RPMI8226 (cell line): ENCODE data around the gene TSGA10IP.

Source experiments
- DNase-seq: peaks from one replicate; pipeline ENCODE4 v3.0.0-alpha.2; 2015

Gene TSGA10IP

DNA sequence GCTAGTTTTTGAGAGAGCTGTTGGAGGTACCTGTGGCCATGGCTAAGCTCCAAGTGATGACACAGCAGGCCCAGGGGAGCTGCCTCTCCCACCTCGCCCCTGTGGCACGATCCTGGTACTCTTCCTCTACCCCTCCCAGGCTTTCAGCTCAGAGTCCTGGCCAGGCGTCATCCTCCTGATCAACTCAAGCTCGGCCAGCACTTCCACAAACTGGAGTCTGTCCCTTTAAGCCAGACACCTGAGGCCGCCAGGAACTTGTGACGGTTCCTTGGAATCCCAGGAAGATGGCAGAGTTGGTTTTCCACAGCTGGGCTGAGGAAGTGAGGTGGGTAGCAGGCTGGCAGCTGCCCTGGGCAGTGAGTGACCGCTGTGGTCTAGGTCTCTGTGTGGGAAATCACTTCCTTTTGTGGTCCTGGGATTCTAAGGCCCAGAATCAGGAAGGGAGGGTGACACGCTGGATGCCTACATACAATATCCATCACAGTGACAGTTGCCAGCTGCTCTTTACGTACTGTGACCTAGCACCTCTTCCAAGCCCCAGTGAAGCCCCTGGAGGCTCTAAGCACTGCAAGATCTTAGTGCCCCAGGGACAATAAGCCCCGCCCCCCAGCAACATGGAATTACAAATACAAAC is 63.3 kb downstream of the TSGA10IP start:
- peak; percentile 96 for DNase-seq
